Mesendoderm (in vitro differentiated cells): ENCODE measurements around the gene TMEM183A.
"Not testable (repeated sequence)": the region's sequence is repeated elsewhere in the genome, so short reads cannot be mapped to it uniquely, and the experiment has no call there.

Experiments
- DNase-seq: peaks from one replicate; pipeline ENCODE4 v3.0.0; 2013
- H2AK5ac ChIP-seq: 2 replicates; pipeline ENCODE4 v1.6.1; 2013; ENCODE audit warnings: low read length, inconsistent platforms
- H2BK120ac ChIP-seq: 2 replicates; pipeline ENCODE4 v1.6.1; 2013; ENCODE audit warnings: low read depth, mild to moderate bottlenecking, low read length, moderate library complexity, mixed read lengths
- H2BK15ac ChIP-seq: replicated peaks from 2 replicates; pipeline ENCODE4 v1.6.1; 2013; ENCODE audit warnings: low read depth, mild to moderate bottlenecking, moderate library complexity
- H2BK5ac ChIP-seq: 2 replicates; pipeline ENCODE4 v1.6.1; 2013; ENCODE audit warnings: low read length, inconsistent platforms
- H3K18ac ChIP-seq: 2 replicates; pipeline ENCODE4 v1.6.1; 2013; ENCODE audit warnings: mild to moderate bottlenecking, low read length, mixed read lengths
- H3K23ac ChIP-seq: one replicate; pipeline ENCODE4 v1.6.1; 2013; ENCODE audit warnings: low read length
- H3K27ac ChIP-seq: 2 replicates; pipeline ENCODE4 v1.5.1; 2013; ENCODE audit warnings: low read depth, mild to moderate bottlenecking, inconsistent platforms, low read length, moderate library complexity
- H3K27me3 ChIP-seq: 2 replicates; pipeline ENCODE4 v1.6.1; 2013; ENCODE audit warnings: low read length, control low read depth, mild to moderate bottlenecking, inconsistent platforms; ENCODE audit not compliant: insufficient read depth, poor library complexity
- H3K36me3 ChIP-seq: 2 replicates; pipeline ENCODE4 v1.6.1; 2013; ENCODE audit warnings: low read length, inconsistent platforms; ENCODE audit not compliant: control insufficient read depth, insufficient read depth
- H3K4ac ChIP-seq: one replicate; pipeline ENCODE4 v1.6.1; 2013; ENCODE audit warnings: low read depth, mild to moderate bottlenecking, low read length, moderate library complexity
- H3K4me1 ChIP-seq: 2 replicates; pipeline ENCODE4 v1.6.1; 2013; ENCODE audit warnings: low read depth, low read length, inconsistent platforms; ENCODE audit not compliant: control insufficient read depth
- H3K4me2 ChIP-seq: 2 replicates; pipeline ENCODE4 v1.6.1; 2013; ENCODE audit warnings: low read length
- H3K4me3 ChIP-seq: 2 replicates; pipeline ENCODE4 v1.5.1; 2013; ENCODE audit warnings: mild to moderate bottlenecking, low read length
- H3K56ac ChIP-seq: one replicate; pipeline ENCODE4 v1.6.1; 2013; ENCODE audit warnings: low read length
- H3K79me1 ChIP-seq: 2 replicates; pipeline ENCODE4 v1.6.1; 2013; ENCODE audit warnings: low read length, inconsistent platforms
- H3K79me2 ChIP-seq: 2 replicates; pipeline ENCODE4 v1.6.1; 2013; ENCODE audit warnings: mild to moderate bottlenecking, low read length; ENCODE audit not compliant: control insufficient read depth, insufficient read depth
- H3K9ac ChIP-seq: 2 replicates; pipeline ENCODE4 v1.6.1; 2013; ENCODE audit warnings: low read length, inconsistent platforms
- H4K5ac ChIP-seq: one replicate; pipeline ENCODE4 v1.6.1; 2013; ENCODE audit warnings: low read length
- H4K8ac ChIP-seq: one replicate; pipeline ENCODE4 v1.6.1; 2013; ENCODE audit warnings: low read depth, mild to moderate bottlenecking, control low read depth, low read length, moderate library complexity
- WGBS: extraction: QIAGEN DNeasy Blood & Tissue Kit; methylation state at CpG from one replicate; pipeline ENCODE4 v1.1.7; 2013; ENCODE audit warnings: low lambda C conversion rate, missing lambda C conversion rate; ENCODE audit not compliant: insufficient coverage; ENCODE audit errors: extremely low coverage; 5-methylcytosine and 5-hydroxymethylcytosine counted together

Gene TMEM183A

DNA sequence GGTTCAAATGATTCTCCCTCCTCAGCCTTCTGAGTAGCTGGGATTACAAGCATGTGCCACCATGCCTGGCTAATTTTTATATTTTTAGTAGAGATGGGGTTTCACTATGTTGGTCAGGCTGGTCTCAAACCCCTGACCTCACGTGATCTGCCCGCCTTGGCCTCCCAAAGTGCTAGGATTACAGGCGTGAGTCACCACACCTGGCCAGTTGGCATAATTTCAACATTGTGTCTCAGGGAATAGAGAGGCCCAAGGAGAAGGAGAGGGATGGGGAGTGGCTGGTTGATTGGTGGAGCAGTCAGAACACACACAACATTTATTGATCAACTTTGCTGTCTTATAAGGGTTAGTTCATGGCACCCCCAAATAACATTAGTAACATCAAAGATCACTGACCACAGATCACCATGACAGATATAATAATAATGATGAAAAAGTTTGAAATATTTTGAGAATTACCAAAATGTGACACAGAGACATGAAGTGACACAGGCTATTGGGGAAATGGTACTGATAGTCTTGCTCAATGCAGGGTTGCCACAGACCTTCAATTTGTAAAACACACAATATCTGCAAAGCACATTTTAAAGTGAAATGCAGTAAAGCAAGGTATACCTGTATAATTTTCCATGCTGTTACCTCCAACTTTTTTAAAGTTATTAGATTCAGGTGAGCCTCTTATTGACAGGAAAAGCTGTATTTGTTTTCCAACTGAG lies 24.3 kb upstream of the TMEM183A start:
- Histone ChIP-seq H2BK15ac (no peak overlapping the region), H2AK5ac (no peak overlapping the region), H4K8ac (no peak overlapping the region), H2BK120ac (no peak overlapping the region), H3K4me3 (no peak overlapping the region), H3K4me2 (no peak overlapping the region), H3K18ac (no peak overlapping the region), H3K4me1 (no peaks in the 10 kb centered on the region), H3K56ac (no peak overlapping the region), H4K5ac (no peak overlapping the region), H3K36me3 (no peaks in the 10 kb centered on the region), H3K27me3 (no peaks in the 10 kb centered on the region), H3K9ac (no peak overlapping the region), H3K79me2 (no peaks in the 10 kb centered on the region), H3K4ac (no peak overlapping the region), H3K79me1 (no peaks in the 10 kb centered on the region), H2BK5ac (no peak overlapping the region), H3K27ac (no peak overlapping the region), H3K23ac (no peak overlapping the region)
- no peak for DNase-seq
- WGBS = no CpG with 5 or more reads among the region's 3 CpGs

DNA sequence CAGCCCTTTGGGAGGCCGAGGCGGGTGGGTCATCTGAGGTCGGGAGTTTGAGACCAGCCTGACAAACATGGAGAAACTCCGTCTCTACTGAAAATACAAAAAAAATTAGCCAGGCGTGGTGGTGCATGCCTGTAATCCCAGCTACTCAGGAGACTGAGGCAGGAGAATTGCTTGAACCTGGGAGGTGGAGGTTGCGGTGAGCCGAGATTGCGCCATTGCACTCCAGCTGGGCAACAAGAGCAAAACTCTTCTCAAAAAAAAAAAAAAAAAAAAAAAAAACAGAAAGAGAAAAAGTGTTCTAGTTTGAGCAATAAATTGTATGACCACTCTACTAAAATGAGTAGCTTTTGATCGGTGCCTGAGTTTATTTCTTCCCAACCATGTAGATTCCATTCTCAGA lies 21.1 kb upstream of the TMEM183A start:
- H2BK5ac ChIP-seq, H3K56ac ChIP-seq, H3K9ac ChIP-seq, H3K18ac ChIP-seq, H3K4me2 ChIP-seq, H3K23ac ChIP-seq, H4K5ac ChIP-seq, H3K79me2 ChIP-seq, H3K27ac ChIP-seq, H3K27me3 ChIP-seq, H4K8ac ChIP-seq, H3K4me1 ChIP-seq, H2BK120ac ChIP-seq, H3K79me1 ChIP-seq, H2AK5ac ChIP-seq, H3K36me3 ChIP-seq, DNase-seq, H2BK15ac ChIP-seq, H3K4me3 ChIP-seq, H3K4ac ChIP-seq: not testable (repeated sequence)
- no CpG with 5 or more reads among the region's 9 CpGs for WGBS

DNA sequence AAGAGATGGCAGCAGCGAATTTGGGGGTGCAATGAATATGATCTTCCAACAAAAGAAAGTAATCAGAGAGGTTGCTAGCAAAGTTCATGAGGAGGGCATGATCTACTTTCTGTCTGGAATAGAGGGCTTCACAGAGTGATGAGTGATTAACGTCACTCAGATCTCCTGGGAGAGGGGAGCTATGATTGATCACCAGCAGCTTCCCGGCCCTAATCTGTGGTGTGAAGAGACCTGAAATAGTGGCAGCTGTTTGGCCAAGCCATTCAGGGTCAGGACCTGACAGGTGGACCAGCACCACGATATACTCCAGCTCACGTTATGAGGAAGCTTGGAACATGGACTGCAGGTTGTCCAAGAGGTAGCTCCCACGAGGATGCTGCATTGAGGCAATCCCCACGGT lies 19.9 kb upstream of the TMEM183A start:
- no peak overlapping the region for H4K8ac ChIP-seq
- no peak overlapping the region for H2BK120ac ChIP-seq
- H3K27ac ChIP-seq = no peak overlapping the region
- no peak overlapping the region for H2AK5ac ChIP-seq
- no peaks in the 10 kb centered on the region for H3K27me3 ChIP-seq
- no peak overlapping the region for H3K4ac ChIP-seq
- no peak overlapping the region for H2BK15ac ChIP-seq
- no peak overlapping the region for H3K4me3 ChIP-seq
- no peak overlapping the region for H3K23ac ChIP-seq
- no peak overlapping the region for H2BK5ac ChIP-seq
- DNase-seq = no peak
- H3K9ac ChIP-seq = no peak overlapping the region
- H3K79me1 ChIP-seq = no peaks in the 10 kb centered on the region
- H4K5ac ChIP-seq = no peak overlapping the region
- no peaks in the 10 kb centered on the region for H3K4me1 ChIP-seq
- H3K79me2 ChIP-seq = no peaks in the 10 kb centered on the region
- H3K36me3 ChIP-seq = no peaks in the 10 kb centered on the region
- H3K18ac ChIP-seq = no peak overlapping the region
- WGBS = no CpG with 5 or more reads among the region's 7 CpGs
- no peak overlapping the region for H3K4me2 ChIP-seq
- no peak overlapping the region for H3K56ac ChIP-seq

DNA sequence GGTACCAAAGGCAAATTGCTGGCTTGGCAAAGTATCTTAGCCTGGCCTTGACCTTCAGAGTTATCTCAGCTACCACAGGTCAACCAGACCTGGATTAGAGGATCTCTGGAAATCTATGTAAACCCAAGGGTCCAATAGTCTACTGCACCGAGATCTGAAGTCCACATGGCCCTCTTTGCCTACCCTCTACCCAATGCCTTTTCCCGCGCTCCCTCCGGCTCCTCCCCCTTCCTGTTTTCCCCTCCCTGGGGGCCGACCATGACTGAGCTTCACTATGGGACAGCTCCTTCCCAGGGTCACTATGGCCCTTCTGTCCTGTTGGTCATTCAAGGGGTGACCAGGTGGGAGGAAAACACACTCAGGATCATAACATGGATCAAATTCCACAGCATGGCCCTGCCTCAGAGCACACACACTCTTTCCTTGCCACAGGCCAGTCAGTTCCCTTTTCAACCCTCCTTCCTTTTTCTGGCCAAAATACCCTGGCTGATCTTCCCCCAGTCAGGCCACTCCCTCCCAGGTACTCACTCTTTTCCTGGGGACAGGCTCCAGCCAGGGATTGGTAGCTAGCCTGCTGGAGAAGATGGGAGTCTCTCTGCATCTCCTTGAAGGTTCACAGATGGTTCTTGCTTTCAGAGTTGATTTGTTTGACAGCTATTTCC lies 19.1 kb upstream of the TMEM183A start:
- Histone ChIP-seq H2BK5ac (no peak overlapping the region), H3K27me3 (no peaks in the 10 kb centered on the region), H3K23ac (no peak overlapping the region), H3K4me2 (no peak overlapping the region), H2BK120ac (no peak overlapping the region), H3K36me3 (no peaks in the 10 kb centered on the region), H3K4ac (no peak overlapping the region), H3K27ac (no peak overlapping the region), H2BK15ac (no peak overlapping the region), H3K79me1 (no peaks in the 10 kb centered on the region), H3K4me3 (no peak overlapping the region), H3K4me1 (no peaks in the 10 kb centered on the region), H3K9ac (no peak overlapping the region), H3K18ac (no peak overlapping the region), H4K8ac (no peak overlapping the region), H3K56ac (no peak overlapping the region), H4K5ac (no peak overlapping the region), H2AK5ac (no peak overlapping the region), H3K79me2 (no peaks in the 10 kb centered on the region)
- DNase-seq = no peak
- no CpG with 5 or more reads among the region's 5 CpGs for WGBS

DNA sequence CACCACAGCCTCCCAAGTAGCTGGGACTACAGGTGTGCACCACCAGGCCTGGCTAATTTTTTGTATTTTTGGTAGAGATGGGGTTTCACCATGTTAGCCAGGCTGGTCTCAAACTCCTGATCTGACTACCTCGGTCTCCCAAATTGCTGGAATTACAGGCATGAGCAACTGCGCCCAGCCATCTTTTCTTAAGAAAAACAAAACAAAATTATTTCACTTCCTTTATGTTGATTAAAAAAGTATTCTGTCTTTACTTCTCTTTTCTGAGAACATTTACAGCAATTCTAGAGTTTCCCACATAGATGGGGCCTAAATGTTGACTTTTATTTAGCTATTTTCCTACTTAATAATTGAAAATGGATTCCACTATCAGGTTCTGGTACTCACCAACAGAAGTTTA lies 17.3 kb upstream of the TMEM183A start:
- DNase-seq = no peak
- no peak overlapping the region for H2BK15ac ChIP-seq
- no peak overlapping the region for H4K5ac ChIP-seq
- no peaks in the 10 kb centered on the region for H3K79me2 ChIP-seq
- no peaks in the 10 kb centered on the region for H3K4me1 ChIP-seq
- H3K4ac ChIP-seq = no peak overlapping the region
- H3K56ac ChIP-seq = no peak overlapping the region
- no peak overlapping the region for H3K9ac ChIP-seq
- H4K8ac ChIP-seq = no peak overlapping the region
- no peak overlapping the region for H3K18ac ChIP-seq
- H3K36me3 ChIP-seq = no peaks in the 10 kb centered on the region
- no CpG with 5 or more reads among the region's 2 CpGs for WGBS
- H3K27ac ChIP-seq = no peak overlapping the region
- H2BK120ac ChIP-seq = no peak overlapping the region
- no peak overlapping the region for H3K4me3 ChIP-seq
- H3K4me2 ChIP-seq = no peak overlapping the region
- H2AK5ac ChIP-seq = no peak overlapping the region
- no peaks in the 10 kb centered on the region for H3K79me1 ChIP-seq
- H3K27me3 ChIP-seq = no peaks in the 10 kb centered on the region
- no peak overlapping the region for H2BK5ac ChIP-seq
- H3K23ac ChIP-seq = no peak overlapping the region

DNA sequence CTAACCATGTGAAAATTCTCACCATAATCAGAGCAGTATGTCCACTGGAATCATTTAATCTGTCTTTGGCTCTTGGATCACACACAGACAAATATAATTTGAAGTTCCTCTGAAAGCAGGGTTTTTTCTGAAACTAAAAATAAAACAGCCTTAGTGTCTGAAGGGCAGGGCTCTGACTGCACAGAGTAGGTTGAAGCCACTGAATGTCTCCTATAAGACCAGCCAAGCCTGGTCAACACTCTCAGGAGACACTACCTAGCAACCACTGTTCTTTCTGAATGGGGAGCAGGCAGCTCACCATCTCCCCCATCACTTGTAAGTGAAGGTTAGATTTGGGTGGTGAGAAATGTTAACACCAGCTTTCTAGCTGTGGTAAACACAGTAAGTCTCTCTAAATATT lies 16.1 kb upstream of the TMEM183A start:
- no peak overlapping the region for H3K27ac ChIP-seq
- no peaks in the 10 kb centered on the region for H3K36me3 ChIP-seq
- no peak for DNase-seq
- no peaks in the 10 kb centered on the region for H3K27me3 ChIP-seq
- H3K79me1 ChIP-seq = no peaks in the 10 kb centered on the region
- H4K5ac ChIP-seq = no peak overlapping the region
- H3K56ac ChIP-seq = no peak overlapping the region
- H3K23ac ChIP-seq = no peak overlapping the region
- no peak overlapping the region for H3K4me2 ChIP-seq
- no peak overlapping the region for H2AK5ac ChIP-seq
- H3K4me1 ChIP-seq = no peaks in the 10 kb centered on the region
- H2BK15ac ChIP-seq = no peak overlapping the region
- no peaks in the 10 kb centered on the region for H3K79me2 ChIP-seq
- no peak overlapping the region for H3K4ac ChIP-seq
- no peak overlapping the region for H4K8ac ChIP-seq
- no peak overlapping the region for H2BK120ac ChIP-seq
- H2BK5ac ChIP-seq = no peak overlapping the region
- H3K4me3 ChIP-seq = no peak overlapping the region
- H3K18ac ChIP-seq = no peak overlapping the region
- no peak overlapping the region for H3K9ac ChIP-seq
